ENCODE data around the gene RBPMS2.

DNA sequence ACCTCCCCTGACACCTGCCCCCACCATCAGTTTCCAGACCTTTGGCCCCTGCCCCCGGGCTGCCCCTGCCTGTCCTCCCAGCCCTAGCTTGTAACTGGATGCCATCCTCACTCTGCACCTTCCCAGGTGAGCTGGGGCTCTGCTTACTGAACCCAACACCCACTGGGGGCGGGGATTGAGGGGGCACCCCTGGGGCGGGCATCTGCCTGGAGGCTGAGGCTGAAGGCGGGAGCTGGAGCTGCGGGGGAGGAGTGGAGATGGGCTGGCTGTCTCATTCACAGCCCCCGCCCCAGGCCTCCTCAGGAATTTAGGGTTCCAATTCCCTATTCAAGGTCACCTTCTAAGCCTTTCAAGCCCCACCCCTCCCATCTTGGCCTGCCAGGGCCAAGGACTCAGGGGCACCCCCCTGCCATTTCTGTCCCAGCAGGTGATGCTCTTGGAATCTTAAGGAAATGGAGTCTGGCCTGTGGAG is 32.4 kb upstream of the RBPMS2 start:
- TF ChIP-seq, protein P1, sequence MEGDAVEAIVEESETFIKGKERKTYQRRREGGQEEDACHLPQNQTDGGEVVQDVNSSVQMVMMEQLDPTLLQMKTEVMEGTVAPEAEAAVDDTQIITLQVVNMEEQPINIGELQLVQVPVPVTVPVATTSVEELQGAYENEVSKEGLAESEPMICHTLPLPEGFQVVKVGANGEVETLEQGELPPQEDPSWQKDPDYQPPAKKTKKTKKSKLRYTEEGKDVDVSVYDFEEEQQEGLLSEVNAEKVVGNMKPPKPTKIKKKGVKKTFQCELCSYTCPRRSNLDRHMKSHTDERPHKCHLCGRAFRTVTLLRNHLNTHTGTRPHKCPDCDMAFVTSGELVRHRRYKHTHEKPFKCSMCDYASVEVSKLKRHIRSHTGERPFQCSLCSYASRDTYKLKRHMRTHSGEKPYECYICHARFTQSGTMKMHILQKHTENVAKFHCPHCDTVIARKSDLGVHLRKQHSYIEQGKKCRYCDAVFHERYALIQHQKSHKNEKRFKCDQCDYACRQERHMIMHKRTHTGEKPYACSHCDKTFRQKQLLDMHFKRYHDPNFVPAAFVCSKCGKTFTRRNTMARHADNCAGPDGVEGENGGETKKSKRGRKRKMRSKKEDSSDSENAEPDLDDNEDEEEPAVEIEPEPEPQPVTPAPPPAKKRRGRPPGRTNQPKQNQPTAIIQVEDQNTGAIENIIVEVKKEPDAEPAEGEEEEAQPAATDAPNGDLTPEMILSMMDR (IDR thresholded peaks at IDR 0.05; ENCODE audit: low read depth, low read length): no peak
- TF ChIP-seq EZH2phosphoT487 (IDR thresholded peaks at IDR 0.05; ENCODE audit: low read depth): no peak

Data from OCI-LY3 (cell line).